Stimulated activated CD8-positive, alpha-beta memory T cell treated with anti-CD3 and anti-CD28 coated beads, Interleukin-4, amount 100 ng/mL, for 1 hour (primary cell): ENCODE data around the gene ZFP62.
A peak's percentile ranks its signal among the peaks of the same experiment; 100 is the strongest.
"Not testable (repeated sequence)": the region's sequence is repeated elsewhere in the genome, so short reads cannot be mapped to it uniquely, and the experiment has no call there.

ENCODE experiments used
- DNase-seq, 2 donors: peaks; one replicate each; pipeline ENCODE4 v3.0.0-alpha.2; 2020; ENCODE audit warnings: low read depth in 2 of 2, low spot score in 1 of 2

Gene ZFP62

GRCh38 chr5:180830253-180831138 lies 30.6 kb downstream of the ZFP62 start:
- DNase-seq: peak; percentile 34 to 53

DNA sequence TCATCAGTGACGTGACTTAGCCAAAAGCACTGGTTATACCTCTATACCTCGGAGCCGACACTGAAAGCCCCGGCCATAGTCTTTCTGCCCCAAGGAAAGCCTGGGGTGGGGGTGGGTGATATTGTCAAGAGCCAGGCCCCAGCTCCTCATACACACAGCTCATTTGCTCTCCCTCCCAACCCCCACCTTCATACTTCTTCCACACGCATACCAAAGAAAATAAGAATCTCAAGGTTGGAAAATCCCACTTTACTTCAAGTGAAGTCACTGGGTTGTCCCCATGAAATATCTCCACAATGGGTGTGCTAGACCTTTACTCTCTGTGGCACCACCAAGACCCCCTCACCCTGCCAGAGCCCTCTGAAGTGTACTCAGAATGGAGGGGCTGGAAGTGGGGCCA lies 31.4 kb downstream of the ZFP62 start:
- DNase-seq: no peak

- DNase-seq: not testable (repeated sequence)
Measured at GRCh38 chr5:180828756-180829531, 32.1 kb downstream of the ZFP62 start.

DNA sequence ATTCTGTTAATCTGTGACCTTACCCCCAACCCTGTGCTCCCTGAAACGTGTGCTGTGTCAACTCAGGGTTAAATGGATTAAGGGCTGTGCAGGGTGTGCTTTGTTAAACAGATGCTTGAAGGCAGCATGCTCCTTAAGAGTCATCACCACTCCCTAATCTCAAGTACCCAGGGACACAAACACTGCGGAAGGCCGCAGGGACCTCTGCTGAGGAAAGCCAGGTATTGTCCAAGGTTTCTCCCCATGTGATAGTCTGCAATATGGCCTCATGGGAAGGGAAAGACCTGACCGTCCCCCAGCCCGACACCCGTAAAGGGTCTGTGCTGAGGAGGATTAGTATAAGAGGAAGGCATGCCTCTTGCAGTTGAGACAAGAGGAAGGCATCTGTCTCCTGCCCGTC lies 33.7 kb downstream of the ZFP62 start:
- not testable (repeated sequence) for DNase-seq

DNA sequence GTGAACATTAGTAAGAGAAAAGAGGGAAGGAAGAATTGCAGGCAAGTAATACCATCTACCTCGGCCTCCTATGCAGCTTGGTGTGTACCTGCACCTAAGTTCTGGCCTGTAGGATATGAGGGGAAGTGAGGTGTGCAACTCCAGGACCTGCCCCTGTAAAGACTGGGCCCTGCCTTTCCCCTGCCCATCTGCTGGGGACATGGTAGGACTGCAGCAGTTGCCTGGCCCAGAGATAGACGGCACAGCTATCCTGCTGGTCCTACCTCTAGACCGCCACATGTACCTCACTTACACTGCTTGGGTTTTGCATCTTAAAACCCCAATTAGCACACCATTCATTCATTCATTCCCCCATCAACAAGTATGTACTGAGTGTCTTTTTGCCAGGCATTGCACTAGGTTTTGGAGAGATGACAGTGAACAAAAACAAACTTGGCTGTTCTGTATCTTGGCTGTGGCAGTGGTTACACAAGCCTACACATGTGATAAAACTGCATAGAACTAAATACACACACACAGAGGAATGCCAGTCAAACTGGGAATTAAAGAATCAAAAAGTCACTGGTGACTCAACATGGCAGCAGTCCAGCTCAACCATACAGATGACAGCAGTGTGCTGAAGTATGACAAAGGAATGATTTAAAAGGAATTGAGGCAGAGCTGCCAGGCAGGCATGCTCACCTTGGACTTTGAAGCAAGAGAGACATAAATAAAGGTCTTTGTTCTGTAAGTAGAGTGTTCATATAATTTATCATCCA lies 35.1 kb downstream of the ZFP62 start:
- DNase-seq: no peak

DNA sequence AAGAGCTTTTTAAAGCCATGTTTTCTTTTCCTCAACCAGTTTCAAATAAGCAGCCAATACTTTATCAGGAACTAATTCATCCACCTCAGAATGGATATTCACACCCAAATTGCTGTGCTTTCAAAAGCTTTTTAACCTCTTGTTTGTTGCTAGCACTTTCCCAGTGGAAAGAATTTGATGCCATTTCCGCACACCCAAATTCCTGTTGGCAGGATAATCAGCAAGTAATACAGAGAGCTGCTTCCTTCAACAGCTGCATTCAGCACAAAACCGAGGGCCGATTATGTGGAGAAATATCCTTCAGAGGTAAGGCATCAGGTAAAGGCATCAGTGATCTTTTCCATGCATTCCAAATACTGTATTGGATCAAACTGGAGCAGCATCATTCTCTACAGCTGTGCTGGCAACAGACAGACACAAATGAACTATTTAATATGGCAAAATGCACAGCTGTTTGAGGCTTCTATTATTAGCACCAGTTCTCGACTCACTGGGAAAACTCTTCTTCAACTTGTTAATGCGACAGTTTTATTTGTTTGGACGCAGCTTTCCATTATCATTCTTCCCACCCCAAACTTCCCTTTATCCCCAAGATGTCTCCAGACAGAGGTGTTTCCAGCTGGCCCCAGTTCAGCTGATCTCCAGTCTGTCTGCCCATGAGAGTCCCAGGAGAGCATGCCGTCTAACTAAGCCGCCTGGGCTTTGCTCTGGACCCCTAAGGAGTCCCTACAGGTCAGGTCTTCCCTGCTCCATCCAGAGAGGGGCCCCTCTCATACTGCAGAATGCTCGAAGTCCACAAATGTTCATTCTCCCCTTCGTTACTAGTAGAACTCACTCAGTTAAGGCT lies 36.2 kb downstream of the ZFP62 start:
- DNase-seq: no peak

GRCh38 chr5:180823940-180824629 lies 37.0 kb downstream of the ZFP62 start:
- DNase-seq: no peak

- no peak for DNase-seq
Measured at GRCh38 chr5:180823346-180823745, 37.7 kb downstream of the ZFP62 start.

- no peak for DNase-seq
Measured at GRCh38 chr5:180821538-180821937, 39.5 kb downstream of the ZFP62 start.

DNA sequence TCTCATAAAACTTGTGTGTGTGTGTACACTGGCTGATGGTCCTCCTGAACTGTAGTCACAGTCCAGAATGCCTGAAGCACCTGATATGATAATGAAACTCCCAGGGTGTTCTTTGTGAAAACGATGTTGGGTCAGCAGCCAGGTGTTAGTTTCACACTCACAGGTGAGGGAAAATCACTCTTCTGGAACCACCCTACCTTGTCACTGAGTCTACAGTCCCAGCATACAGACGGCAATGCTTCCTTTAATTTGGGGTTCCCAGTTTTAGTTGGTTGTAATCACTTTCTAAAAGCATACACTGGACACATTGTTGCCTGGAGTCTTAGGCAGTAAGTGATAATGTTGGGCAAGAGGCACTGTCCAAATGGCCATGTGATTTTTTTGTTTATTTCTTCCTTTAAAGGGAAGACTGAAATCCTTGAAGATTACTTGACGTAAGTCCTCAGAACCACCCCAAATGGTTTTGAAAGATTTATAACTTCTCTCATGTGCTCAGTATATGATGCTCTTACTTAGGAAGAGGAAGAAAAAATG lies 40.2 kb downstream of the ZFP62 start:
- no peak for DNase-seq

- DNase-seq: no peak
Measured at GRCh38 chr5:180818677-180819341, 42.3 kb downstream of the ZFP62 start.

DNA sequence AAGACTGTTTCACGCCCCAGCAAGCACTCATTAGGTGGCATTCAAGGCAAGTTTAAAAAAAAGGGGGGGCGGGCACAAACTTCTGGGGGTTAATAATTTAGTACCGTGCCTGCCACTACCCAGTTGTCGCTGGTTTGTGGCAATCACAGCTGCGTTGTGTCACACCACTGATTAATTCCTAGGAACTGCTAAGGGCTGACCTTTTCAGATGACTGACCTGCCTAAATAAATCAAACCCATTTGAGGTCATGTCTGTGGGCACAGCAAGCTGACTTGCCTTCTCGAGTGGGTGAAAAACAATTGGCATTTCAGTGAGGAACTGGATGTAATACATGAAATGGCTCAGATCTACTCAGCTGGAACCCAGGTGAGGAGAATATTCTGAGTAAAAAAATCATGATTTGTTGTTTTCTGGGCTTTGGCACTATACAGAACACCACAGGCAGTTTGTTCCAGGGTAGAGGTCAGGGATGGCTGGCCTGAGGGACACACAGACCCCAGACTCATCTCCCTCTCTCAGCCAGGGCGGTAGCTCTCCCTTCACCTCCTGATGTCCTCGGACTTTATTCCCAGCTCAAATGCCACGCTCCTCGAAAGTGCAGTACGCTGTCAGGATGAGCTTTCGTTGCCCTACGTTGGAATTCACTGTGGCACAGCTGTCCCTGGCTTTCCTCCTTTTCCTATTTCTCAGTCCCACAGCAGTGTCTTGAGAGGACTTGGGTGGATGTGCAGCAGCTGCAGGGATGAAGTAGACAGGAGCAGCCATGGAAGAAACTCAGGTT lies 43.0 kb downstream of the ZFP62 start:
- no peak for DNase-seq

DNA sequence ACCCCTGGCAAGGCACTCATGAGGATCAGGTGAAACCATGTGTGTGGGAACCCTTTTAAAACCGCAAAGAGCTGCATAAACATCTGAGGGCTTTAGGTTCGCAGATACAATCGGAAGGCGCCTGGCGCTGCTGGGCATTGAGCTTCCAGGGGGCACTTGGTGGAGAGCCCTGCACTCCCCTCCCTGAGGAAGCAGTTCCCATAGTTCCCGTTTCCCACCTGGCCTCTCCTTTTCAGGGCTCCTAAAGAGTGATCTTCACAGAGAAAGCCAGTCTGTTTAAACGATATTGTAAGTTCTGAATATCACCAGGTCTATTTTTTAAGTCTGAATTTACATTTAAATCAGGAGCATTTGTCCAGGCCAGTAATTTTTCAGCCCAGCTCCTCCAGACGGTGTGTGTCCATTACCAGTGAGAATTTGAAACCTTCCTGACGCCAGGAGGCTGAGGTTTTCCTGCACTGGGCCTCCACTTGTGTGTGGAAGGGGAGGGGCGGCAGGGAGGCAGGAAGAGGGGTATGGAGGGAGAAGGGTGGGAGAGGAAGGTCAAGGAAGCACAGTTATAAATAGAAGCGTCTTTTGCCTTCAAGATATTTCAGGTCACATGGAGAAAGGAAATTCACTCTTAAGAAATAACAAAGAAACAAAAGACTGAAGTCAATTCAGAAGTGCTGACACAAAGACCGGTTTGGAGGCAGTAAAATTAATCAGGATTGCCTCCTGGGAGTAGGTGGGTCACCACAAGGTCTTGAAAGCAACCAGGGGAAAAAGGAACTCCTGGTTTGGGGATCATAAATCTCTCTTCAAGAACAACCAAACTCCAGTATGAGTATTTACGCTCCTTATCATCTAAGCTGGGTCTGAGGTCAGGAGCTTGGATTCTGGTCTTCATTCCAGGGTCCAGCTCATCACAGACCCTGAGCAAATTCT lies 44.2 kb downstream of the ZFP62 start:
- DNase-seq: no peak

- no peak for DNase-seq
Measured at GRCh38 chr5:180815293-180815917, 45.7 kb downstream of the ZFP62 start.

- DNase-seq: no peak
Measured at GRCh38 chr5:180813420-180813819, 47.7 kb downstream of the ZFP62 start.

DNA sequence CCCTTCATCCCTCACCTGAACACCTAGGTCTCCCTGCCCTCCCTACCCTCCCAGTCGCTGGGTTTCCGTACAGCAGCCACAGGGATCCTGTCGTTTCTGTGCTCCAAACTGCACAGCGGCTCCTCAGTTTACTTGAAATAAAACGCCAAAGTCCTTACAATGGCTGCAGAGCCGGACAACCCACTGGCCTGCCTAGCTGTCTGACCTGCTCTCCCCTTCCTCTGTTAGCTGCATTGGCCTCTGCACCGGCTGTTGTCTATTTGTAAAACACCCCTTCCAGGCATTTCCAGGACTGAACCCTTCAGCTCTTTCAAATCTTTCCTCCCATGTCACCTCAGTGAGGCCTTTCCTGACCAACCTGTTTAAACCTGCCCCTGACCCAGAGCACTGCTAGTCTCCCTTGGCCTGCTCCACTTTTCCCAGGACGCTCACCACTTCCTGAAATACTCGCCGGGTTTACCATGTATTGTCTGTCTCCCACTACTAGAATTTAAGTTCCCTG lies 49.4 kb downstream of the ZFP62 start:
- DNase-seq: no peak
